HCT116 (cell line): Measurements from ENCODE around the gene CCL7. TPM values are rescaled to one million over a fixed set of nuclear protein-coding genes. Genes with fewer than 3 reads are reported as not detected.

Experiments
- ATAC-seq: fragments of 200-7000 bp; cut with Tn5 transposase; 2 replicates; pipeline ENCODE4 v1.9.1; 2020; ENCODE audit warnings: mild to moderate bottlenecking, moderate library complexity
- BruUV-seq: library from RNA; stranded (reverse); fragments of 400-500 nt; replicated peaks from 2 replicates; lab custom pipeline; 2021; lab: Mats Ljungman, UMichigan
- CTCF ChIA-PET: fragments of 300-600 bp; sonication (Branson Sonifier 250); formaldehyde crosslinking; loops from one replicate; lab custom pipeline; 2021; ENCODE audit warnings: antibody characterized with exemption; lab: Charles Lee
- POLR2A ChIA-PET: fragments of 300-600, 350-600 bp; sonication (Branson Sonifier 250); formaldehyde crosslinking; loops from one replicate; lab custom pipeline; 2021; ENCODE audit warnings: antibody characterized with exemption; lab: Charles Lee
- RAD21 ChIA-PET, 2 experiments: fragments of 300-600 bp; sonication (Branson Sonifier 250); formaldehyde crosslinking; loops; one replicate each; lab custom pipeline; 2023; ENCODE audit warnings: low total read pairs in 2 of 2; ENCODE audit not compliant: uncharacterized antibody in 2 of 2, unreplicated experiment in 2 of 2, low non-redundant PET in 1 of 2; lab: Charles Lee
- DNase-seq: peaks from one replicate; pipeline ENCODE4 v3.0.0-alpha.2; 2010; ENCODE audit warnings: low read depth, low spot score
- H2AFZ ChIP-seq: fragments of 200-600 bp; shearing (Covaris generic), sonication (generic); 2 replicates; pipeline ENCODE4 v1.6.1; 2017; ENCODE audit warnings: low read depth, mixed run types, mixed read lengths, antibody characterized with exemption, low read length; ENCODE audit not compliant: poor library complexity, severe bottlenecking
- H3K27ac ChIP-seq: 2 replicates; pipeline ENCODE4 v1.5.1; 2012; ENCODE audit warnings: low read depth, low read length
- H3K27me3 ChIP-seq: fragments of 200-600 bp; sonication (generic); 2 replicates; pipeline ENCODE4 v1.6.1; 2016; ENCODE audit warnings: mixed run types, low read length, mixed read lengths; ENCODE audit not compliant: insufficient read depth
- H3K36me3 ChIP-seq, 2 experiments: fragments of 200-500 bp in 1 of 2; fragments of 200-600 bp in 1 of 2; sonication (Bioruptor generic) in 1 of 2; sonication (generic) in 1 of 2; 2 replicates each; pipeline versions ENCODE4 v1.5.1 to v1.6.1; 2014 to 2016; ENCODE audit warnings: low read length in 2 of 2, inconsistent platforms in 1 of 2, mixed read lengths in 1 of 2, mixed run types in 1 of 2; ENCODE audit not compliant: insufficient read depth in 2 of 2, control insufficient read depth in 1 of 2
- H3K4me1 ChIP-seq, 2 experiments: fragments of 200-600 bp in 1 of 2; sonication (generic) in 1 of 2; 2 replicates each; pipeline versions ENCODE4 v1.5.1 to v1.6.1; 2012 to 2017; ENCODE audit warnings: low read length in 2 of 2, inconsistent platforms in 1 of 2, mild to moderate bottlenecking in 1 of 2, mixed read lengths in 1 of 2, mixed run types in 1 of 2, moderate library complexity in 1 of 2; ENCODE audit not compliant: insufficient read depth in 2 of 2, control insufficient read depth in 1 of 2
- H3K4me2 ChIP-seq: fragments of 200-600 bp; sonication (generic); 2 replicates; pipeline ENCODE4 v1.6.1; 2017; ENCODE audit warnings: mixed run types, low read length, mixed read lengths
- H3K4me3 ChIP-seq, 2 experiments: fragments of 200-600 bp in 1 of 2; sonication (generic) in 1 of 2; replicated peaks in 1 of 2; 2 replicates each; pipeline ENCODE4 v1.5.1; 2011 to 2016; ENCODE audit warnings: low read length in 2 of 2, control low read depth in 1 of 2, low read depth in 1 of 2, mild to moderate bottlenecking in 1 of 2, mixed read lengths in 1 of 2, mixed run types in 1 of 2
- H3K79me2 ChIP-seq: fragments of 200-600 bp; sonication (generic); 2 replicates; pipeline ENCODE4 v1.6.1; 2017; ENCODE audit warnings: mild to moderate bottlenecking, mixed run types, low read length, moderate library complexity, mixed read lengths; ENCODE audit not compliant: insufficient read depth
- H3K9ac ChIP-seq: fragments of 200-600 bp; sonication (generic); 2 replicates; pipeline ENCODE4 v1.6.1; 2016; ENCODE audit warnings: low read length, mixed read lengths
- H3K9me2 ChIP-seq: fragments of 200-600 bp; sonication (generic), shearing (Covaris generic); 2 replicates; pipeline ENCODE4 v1.6.1; 2017; ENCODE audit warnings: mixed run types, mild to moderate bottlenecking, moderate library complexity; ENCODE audit not compliant: insufficient read depth
- H3K9me3 ChIP-seq, 2 experiments: fragments of 200-500 bp in 1 of 2; fragments of 200-600 bp in 1 of 2; sonication (Bioruptor generic) in 1 of 2; sonication (generic) in 1 of 2; 2 replicates each; pipeline ENCODE4 v1.6.1; 2014 to 2017; ENCODE audit warnings: low read length in 2 of 2, mixed read lengths in 2 of 2, inconsistent platforms in 1 of 2, low read depth in 1 of 2, mild to moderate bottlenecking in 1 of 2, mixed run types in 1 of 2, moderate library complexity in 1 of 2; ENCODE audit not compliant: control insufficient read depth in 1 of 2, insufficient read depth in 1 of 2
- H4K20me1 ChIP-seq: fragments of 200-600 bp; sonication (generic), shearing (Covaris generic); 2 replicates; pipeline ENCODE4 v1.6.1; 2017; ENCODE audit warnings: mixed run types, mild to moderate bottlenecking, moderate library complexity; ENCODE audit not compliant: insufficient read depth
- ELF1 ChIP-seq: IDR thresholded peaks from 2 replicates; pipeline ENCODE4 v1.6.1; 2012; ENCODE audit warnings: low read depth, borderline replicate concordance
- EZH2 ChIP-seq: fragments of 200-600 bp; sonication (generic); IDR thresholded peaks from 2 replicates; pipeline ENCODE4 v1.6.1; 2017; ENCODE audit warnings: antibody characterized with exemption, mixed run types
- EZH2phosphoT487 ChIP-seq: fragments of 200-600 bp; IDR thresholded peaks from 2 replicates; pipeline ENCODE4 v1.6.1; 2018; ENCODE audit warnings: antibody characterized with exemption, borderline replicate concordance
- POLR2A ChIP-seq: IDR thresholded peaks from 2 replicates; pipeline ENCODE4 v1.7.0; 2011; ENCODE audit warnings: borderline replicate concordance; ENCODE audit not compliant: insufficient read depth, insufficient read length; ENCODE audit errors: extremely low read depth
- POLR2AphosphoS5 ChIP-seq: IDR thresholded peaks from 2 replicates; pipeline ENCODE4 v1.6.1; 2011; ENCODE audit warnings: mild to moderate bottlenecking, low read depth, low read length, moderate library complexity
- RAD21 ChIP-seq: IDR thresholded peaks from 2 replicates; pipeline ENCODE4 v1.6.1; 2012; ENCODE audit warnings: low read depth, mild to moderate bottlenecking
- SIN3A ChIP-seq: IDR thresholded peaks from 2 replicates; pipeline ENCODE4 v1.6.1; 2012; ENCODE audit warnings: low read depth
- SP1 ChIP-seq: IDR thresholded peaks from 2 replicates; pipeline ENCODE4 v1.6.1; 2012; ENCODE audit warnings: low read depth
- TCF7L2 ChIP-seq: IDR thresholded peaks from 2 replicates; pipeline ENCODE4 v1.7.0; 2011; ENCODE audit warnings: borderline replicate concordance, inconsistent platforms; ENCODE audit not compliant: insufficient read depth, insufficient read length; ENCODE audit errors: extremely low read depth
- ZFX ChIP-seq: fragments of 450-650 bp; IDR thresholded peaks from 2 replicates; pipeline ENCODE4 v1.6.1; 2017
- ZNF274 ChIP-seq: fragments of 200-500 bp; sonication (Bioruptor generic); IDR thresholded peaks from 2 replicates; pipeline ENCODE4 v1.6.1; 2014; ENCODE audit warnings: mild to moderate bottlenecking, low read depth, low read length, inconsistent platforms
- intact Hi-C: fragments of 100-400 bp; cut with micrococcal nuclease; formaldehyde crosslinking; loops from 2 replicates; pipeline ENCODE4 v1.10.0; 2022
- total RNA-seq: library from RNA; stranded (reverse); gene quantifications from one replicate; pipeline ENCODE4 v1.2.1, GENCODE V29; 2021; ENCODE audit not compliant: unreplicated experiment
- TF ChIP-seq, protein P1 (sequence below): IDR thresholded peaks from 2 replicates; pipeline ENCODE4 v1.6.1; 2012
- TF ChIP-seq, protein P2 (sequence below), 3 experiments: fragments of 200-600 bp in 1 of 3; sonication (generic) in 1 of 3; IDR thresholded peaks in 2 of 3; conservative IDR thresholded peaks in 1 of 3; 2 replicates each; pipeline ENCODE4 v1.5.1; 2012 to 2017; ENCODE audit warnings: low read depth in 2 of 3, low read length in 2 of 3, antibody characterized with exemption in 1 of 3, borderline replicate concordance in 1 of 3, control low read depth in 1 of 3, mild to moderate bottlenecking in 1 of 3, mixed read lengths in 1 of 3, mixed run types in 1 of 3, moderate library complexity in 1 of 3; ENCODE audit not compliant: insufficient read depth in 1 of 3
- TF ChIP-seq, protein P3 (sequence below): IDR thresholded peaks from 2 replicates; pipeline ENCODE4 v1.6.1; 2012
- TF ChIP-seq, protein P4 (sequence below): IDR thresholded peaks from 2 replicates; pipeline ENCODE4 v1.6.1; 2012; ENCODE audit warnings: low read depth

Gene CCL7
- total RNA-seq, 1 experiment from 2014 or later, result not detected

DNA sequence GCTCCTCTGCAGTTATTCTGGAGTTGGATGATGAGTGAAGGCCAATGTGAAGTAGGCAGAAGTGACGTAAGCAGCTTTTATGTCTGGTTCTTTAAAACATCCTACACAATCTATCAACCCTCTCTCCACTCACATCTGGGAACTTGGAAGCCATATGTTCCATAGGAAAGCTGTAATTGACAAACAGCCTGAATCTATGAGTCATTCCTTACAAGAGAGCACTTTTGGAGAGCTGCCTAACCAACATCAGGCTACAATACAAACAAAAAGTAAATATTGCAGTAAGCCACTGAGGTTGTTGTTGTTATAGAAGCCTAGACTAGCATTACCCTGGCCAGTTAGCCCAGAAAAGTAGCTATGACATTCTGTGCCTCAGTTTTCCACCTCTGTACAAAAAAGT, 5.9 kb downstream of the CCL7 start:
- TF ChIP-seq TCF7L2 (no peak), RAD21 (no peak), POLR2AphosphoS5 (no peak), ZNF274 (no peak), ELF1 (no peak), EZH2phosphoT487 (no peak), SIN3A (no peak), ZFX (no peak), EZH2 (no peak), POLR2A (no peak), SP1 (no peak)
- TF ChIP-seq, protein P1, sequence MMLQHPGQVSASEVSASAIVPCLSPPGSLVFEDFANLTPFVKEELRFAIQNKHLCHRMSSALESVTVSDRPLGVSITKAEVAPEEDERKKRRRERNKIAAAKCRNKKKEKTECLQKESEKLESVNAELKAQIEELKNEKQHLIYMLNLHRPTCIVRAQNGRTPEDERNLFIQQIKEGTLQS, result no peak
- TF ChIP-seq, protein P2, sequence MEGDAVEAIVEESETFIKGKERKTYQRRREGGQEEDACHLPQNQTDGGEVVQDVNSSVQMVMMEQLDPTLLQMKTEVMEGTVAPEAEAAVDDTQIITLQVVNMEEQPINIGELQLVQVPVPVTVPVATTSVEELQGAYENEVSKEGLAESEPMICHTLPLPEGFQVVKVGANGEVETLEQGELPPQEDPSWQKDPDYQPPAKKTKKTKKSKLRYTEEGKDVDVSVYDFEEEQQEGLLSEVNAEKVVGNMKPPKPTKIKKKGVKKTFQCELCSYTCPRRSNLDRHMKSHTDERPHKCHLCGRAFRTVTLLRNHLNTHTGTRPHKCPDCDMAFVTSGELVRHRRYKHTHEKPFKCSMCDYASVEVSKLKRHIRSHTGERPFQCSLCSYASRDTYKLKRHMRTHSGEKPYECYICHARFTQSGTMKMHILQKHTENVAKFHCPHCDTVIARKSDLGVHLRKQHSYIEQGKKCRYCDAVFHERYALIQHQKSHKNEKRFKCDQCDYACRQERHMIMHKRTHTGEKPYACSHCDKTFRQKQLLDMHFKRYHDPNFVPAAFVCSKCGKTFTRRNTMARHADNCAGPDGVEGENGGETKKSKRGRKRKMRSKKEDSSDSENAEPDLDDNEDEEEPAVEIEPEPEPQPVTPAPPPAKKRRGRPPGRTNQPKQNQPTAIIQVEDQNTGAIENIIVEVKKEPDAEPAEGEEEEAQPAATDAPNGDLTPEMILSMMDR (IDR thresholded peaks at IDR 0.05 in 2 of 3, conservative IDR thresholded peaks at IDR 0.05 in 1 of 3; ENCODE audit: borderline replicate concordance in 1 of 3, insufficient read depth in 1 of 3, low read depth in 2 of 3, low read length in 2 of 3), result no peak
- TF ChIP-seq, protein P3, sequence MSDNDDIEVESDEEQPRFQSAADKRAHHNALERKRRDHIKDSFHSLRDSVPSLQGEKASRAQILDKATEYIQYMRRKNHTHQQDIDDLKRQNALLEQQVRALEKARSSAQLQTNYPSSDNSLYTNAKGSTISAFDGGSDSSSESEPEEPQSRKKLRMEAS, result no peak
- TF ChIP-seq, protein P4, sequence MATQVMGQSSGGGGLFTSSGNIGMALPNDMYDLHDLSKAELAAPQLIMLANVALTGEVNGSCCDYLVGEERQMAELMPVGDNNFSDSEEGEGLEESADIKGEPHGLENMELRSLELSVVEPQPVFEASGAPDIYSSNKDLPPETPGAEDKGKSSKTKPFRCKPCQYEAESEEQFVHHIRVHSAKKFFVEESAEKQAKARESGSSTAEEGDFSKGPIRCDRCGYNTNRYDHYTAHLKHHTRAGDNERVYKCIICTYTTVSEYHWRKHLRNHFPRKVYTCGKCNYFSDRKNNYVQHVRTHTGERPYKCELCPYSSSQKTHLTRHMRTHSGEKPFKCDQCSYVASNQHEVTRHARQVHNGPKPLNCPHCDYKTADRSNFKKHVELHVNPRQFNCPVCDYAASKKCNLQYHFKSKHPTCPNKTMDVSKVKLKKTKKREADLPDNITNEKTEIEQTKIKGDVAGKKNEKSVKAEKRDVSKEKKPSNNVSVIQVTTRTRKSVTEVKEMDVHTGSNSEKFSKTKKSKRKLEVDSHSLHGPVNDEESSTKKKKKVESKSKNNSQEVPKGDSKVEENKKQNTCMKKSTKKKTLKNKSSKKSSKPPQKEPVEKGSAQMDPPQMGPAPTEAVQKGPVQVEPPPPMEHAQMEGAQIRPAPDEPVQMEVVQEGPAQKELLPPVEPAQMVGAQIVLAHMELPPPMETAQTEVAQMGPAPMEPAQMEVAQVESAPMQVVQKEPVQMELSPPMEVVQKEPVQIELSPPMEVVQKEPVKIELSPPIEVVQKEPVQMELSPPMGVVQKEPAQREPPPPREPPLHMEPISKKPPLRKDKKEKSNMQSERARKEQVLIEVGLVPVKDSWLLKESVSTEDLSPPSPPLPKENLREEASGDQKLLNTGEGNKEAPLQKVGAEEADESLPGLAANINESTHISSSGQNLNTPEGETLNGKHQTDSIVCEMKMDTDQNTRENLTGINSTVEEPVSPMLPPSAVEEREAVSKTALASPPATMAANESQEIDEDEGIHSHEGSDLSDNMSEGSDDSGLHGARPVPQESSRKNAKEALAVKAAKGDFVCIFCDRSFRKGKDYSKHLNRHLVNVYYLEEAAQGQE, result no peak
- CTCF ChIA-PET, result no interaction called here
- ATAC-seq (no peak), DNase-seq (no peak)
- Histone ChIP-seq H3K4me1 (no peaks in the 10 kb centered on the region), H3K27ac (no peak overlapping the region), H3K79me2 (no peaks in the 10 kb centered on the region), H2AFZ (no peak overlapping the region), H3K27me3 (no peaks in the 10 kb centered on the region), H3K4me3 (no peak overlapping the region), H3K9ac (no peak overlapping the region), H3K36me3 (no peaks in the 10 kb centered on the region), H3K4me2 (no peak overlapping the region), H3K9me3 (no peaks in the 10 kb centered on the region; a peak in 1 of 4 replicates), H4K20me1 (no peaks in the 10 kb centered on the region), H3K9me2 (no peaks in the 10 kb centered on the region)
- intact Hi-C loops, result no loop called here
- BruUV-seq, result no TSS peak
- RAD21 ChIA-PET, result no interaction called here
- POLR2A ChIA-PET, result no interaction called here
